Epidermal melanocyte (primary cell): ENCODE results near the gene MEGF10.

Source experiments
- DNase-seq: peaks from one replicate; pipeline ENCODE4 v3.0.0; 2011; ENCODE audit warnings: low spot score; ENCODE audit not compliant: insufficient read length

The MEGF10 gene

DNA sequence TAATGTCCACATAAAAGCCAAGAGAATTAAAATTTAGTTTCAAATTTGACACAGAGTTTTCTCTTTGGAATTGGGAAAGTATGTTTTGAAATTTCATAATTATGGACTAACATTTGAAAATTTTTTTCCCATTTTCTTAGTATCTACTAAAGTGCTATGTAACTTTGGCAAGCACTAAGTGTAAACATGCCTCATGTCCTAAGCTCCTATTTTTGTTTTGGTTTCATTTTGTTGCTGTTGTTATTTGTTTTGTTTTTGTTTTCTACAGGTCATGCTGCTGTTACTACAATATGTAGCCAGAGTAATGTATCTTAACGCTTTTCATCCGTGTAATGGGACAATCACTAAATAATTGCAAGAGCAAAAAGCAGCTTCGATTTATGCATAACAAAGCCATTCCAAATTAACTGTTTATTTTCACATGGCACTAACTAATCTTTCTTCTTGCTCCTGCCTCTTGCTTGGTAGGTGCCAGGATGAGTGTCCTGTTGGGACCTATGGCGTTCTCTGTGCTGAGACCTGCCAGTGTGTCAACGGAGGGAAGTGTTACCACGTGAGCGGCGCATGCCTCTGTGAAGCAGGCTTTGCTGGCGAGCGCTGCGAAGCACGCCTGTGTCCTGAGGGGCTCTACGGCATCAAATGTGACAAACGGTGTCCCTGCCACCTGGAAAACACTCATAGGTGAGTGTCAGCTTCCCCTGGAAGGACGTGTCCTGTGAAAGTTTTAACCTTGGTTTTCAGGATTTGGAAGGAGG is 119.5 kb downstream of the MEGF10 start:
- no peak for DNase-seq

DNA sequence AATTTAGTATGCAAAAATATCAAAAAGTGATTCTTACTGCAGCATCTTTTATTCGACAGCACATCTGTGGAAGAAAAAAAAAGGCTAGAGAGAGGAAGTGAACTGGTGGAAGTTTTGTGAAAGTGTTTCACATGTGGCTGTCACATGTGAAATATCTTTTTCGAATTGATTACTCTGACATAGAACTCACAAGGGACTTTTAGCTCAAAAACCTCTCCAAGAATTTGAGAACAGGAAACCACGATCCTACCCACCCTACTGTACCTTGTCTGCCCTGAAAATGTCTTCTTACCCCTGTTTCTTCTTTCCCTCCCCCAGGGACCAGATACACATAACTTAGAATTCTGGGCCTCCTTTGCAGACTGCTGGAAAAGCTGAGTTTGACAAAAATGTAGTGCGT is 120.4 kb downstream of the MEGF10 start:
- DNase-seq, result no peak

DNA sequence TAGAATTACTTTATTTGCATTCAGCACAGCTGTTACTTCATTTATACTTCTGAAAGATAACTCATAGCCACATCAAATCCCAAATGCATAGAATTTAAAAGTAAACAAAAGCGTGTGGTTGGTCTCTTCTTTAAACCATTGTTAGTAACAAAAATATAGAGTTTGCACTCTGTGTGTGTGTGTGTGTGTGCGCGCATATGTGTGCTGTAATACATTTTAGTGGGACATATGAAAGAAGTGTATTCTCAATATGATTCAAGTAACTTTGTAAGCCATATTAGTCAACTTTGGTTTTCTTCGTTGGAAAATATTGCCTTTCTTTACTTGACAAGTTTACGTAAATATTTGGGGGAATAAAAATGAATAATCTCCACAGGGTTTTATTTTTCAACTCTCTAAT is 120.8 kb downstream of the MEGF10 start:
- DNase-seq, result no peak

DNA sequence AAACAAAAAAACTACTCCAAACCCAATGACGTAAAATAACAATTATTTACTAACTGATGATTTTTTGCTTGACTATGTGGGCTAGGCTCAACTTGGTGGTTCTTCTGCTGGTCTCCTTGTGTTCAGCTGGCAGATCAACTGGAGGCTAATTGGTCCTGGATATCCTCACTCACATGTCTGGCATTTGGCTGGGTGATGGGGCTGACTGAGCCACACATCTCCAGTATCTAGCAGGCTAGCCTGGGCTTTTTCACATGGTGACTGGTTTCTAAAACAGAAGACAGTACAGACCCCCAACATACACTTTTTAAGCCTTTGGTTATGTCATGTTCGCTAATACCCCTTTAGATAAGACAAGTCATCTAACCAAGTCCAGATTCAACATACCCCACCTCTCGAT is 122.1 kb downstream of the MEGF10 start:
- no peak for DNase-seq

DNA sequence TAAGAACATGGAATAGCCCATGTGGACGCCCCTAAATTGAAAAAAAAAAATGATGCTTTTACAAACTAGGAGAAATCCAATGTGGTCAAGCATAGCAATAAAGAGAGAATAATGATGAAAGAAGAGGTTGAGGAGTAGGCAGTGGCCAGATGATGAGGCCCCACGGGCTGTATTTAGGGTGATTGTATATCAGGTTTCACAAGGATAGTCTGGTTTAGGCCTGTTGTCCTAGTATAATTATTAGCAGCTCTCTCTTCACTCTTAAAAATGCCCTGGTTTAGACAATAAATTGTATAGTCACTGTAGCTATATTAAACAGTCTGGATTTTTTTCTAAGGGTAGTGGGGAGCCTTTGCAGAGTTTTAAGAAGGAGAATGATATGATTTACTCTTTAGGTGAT is 124.4 kb downstream of the MEGF10 start:
- DNase-seq, result no peak

DNA sequence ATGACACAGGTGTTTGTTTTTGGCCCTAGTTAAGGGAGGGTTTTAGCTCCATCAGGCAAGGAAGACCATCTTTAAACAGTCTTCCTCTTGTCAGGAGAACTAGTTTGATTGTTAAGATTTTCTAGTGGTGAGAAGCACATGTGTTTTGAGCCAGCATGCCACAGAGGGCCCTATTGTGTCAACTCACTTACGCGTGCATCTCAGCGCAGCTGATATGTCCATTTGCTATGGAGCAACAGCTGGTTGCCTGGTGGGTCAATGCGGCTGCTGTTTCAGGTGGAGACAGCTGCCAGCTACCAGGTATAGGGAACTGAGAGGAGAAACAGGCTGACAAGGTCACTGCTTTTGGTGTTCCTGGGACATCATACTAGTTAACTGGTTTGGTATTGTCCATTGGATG is 126.3 kb downstream of the MEGF10 start:
- no peak for DNase-seq

DNA sequence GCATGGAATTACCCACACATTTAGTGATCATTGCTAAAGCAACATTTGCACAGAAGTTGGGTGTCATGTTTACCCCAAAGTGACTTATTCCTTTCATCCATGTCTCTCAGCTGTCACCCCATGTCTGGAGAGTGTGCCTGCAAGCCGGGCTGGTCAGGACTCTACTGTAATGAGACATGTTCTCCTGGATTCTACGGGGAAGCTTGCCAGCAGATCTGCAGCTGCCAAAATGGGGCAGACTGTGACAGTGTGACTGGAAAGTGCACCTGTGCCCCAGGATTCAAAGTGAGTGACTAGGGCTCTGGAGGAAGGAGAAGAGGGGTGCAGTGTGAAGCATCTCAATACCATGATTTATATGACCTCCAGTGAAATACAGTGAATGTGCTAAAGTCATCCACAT is 126.9 kb downstream of the MEGF10 start:
- no peak for DNase-seq

DNA sequence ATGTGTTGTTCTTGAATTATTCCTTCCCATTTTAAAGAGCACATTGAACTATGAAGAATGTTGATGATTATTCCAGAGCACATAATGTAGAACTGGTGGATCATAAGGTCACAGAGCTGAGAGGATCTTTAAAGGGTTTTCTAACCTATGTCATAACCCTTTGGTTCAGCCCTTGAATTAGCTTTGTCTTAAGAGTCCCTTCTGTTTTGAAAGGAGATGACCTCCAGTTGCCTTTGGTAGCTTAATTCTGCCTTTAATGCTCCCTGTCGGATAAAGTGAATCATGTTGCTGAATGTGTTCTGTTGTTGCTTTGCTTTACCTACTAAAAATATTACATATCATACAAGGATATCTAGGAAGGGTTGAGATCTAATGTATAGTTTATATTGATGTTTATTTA is 127.8 kb downstream of the MEGF10 start:
- no peak for DNase-seq

DNA sequence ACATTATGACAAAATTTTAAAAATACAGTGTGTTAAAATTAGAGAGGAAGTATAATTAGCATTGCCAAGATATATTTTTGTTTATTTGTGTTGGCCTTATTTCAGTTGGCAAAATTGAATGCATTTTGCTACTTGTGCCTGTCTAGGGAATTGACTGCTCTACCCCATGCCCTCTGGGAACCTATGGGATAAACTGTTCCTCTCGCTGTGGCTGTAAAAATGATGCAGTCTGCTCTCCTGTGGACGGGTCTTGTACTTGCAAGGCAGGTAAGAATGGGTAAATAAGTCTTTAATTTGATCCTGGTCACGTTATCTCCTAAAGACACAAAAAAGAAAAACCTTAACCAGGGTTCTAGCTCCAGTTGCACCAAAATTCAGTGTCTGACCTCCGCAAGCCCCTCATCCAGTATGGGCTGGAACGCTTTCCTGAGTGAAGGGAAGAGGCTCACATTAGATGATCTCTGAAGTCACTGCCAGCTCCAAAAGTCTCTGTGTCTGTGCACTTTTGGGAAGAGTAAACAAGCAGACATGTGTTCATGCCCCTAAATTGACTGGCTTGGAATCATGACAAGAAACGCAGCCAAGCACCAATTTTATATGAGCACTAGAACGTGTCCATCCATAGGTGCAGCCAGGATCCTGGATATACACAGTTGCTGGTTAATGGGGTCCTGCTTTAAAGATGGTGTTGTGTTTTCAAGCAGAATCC is 128.5 kb downstream of the MEGF10 start:
- no peak for DNase-seq

DNA sequence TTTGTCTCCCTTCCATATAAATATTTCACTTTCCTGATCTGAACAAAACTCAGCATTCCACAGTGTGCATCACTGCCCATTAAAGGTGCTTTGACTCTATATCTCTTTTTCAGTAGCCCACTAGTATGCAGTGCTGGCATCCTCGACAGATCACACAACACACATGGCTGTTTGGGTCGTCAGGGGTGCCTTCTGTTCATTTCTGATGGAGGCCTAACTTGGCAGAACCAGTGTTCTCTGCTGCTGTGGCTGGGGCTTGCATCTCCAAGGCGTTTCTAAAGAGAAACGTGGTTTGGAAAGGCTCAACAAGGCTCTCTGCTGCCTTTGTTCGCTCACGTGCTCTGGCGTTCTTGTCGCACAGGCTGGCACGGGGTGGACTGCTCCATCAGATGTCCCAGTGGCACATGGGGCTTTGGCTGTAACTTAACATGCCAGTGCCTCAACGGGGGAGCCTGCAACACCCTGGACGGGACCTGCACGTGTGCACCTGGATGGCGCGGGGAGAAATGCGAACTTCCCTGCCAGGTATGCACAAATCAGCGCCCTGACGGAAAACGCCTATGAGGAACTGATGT is 129.2 kb downstream of the MEGF10 start:
- DNase-seq, result no peak

DNA sequence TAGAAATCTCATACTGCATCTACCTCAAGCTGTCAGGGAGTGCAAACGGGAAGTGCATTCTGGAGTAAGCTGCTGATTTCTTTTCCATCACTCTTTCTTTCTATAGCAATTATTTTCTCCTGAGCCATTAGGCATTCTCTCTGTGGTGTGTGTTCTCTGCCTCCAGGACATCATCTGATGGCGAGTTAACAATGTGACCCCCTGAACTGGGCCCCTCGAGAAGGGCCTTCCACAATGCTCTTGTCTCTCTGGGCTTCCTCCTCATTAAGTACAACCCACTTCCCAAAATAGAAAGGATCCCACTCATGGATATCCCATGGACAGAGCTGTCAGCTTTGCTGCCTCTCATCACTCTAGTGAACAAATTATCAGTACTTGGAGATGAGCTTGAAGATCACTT is 130.2 kb downstream of the MEGF10 start:
- DNase-seq, result no peak

DNA sequence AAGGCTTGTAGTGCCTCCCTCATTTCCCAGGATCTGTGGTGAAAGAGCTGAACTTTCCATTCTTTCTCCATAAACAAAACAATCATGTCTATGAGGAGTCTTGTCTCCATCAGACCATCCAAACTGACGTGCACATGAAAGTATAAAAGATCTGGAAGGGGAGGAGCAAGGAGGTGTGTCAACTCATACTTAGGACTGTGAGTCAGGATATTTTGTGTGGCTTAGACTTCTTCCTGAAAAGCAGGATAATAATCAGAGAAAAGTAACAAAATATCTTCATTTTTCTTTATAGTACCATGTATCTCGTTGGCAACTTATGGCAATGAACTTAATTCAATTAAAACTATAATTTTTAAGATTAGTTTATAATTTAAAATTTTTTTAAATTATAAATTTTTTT is 130.9 kb downstream of the MEGF10 start:
- DNase-seq, result no peak

DNA sequence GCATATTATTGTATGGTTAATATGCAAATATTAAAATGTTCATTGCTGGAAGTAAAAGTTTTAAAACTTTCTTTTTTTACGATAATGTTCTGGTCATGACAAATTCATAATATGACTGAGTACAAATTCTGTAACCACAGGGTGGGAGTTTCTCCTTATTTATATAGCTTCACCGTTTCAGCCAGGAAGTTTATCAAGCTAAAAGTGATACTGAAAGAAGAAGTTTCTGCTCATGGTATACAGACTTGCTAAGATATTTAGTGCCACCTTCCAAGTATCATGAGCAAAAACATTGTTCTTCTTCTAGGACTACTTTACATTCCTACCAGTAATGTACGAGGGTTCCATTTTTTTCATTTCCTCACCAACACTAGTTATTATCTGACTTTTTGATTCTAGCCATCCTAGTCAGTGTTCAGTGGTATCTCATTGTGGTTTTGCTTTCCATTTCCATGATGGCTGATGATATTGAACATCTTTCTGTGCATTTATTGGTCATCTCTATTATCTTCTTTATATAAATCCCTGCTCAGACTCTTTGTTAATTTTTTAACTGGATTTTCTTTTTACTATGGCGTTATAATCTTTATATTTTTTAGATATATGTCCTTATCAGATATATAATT is 132.7 kb downstream of the MEGF10 start:
- DNase-seq, result no peak

DNA sequence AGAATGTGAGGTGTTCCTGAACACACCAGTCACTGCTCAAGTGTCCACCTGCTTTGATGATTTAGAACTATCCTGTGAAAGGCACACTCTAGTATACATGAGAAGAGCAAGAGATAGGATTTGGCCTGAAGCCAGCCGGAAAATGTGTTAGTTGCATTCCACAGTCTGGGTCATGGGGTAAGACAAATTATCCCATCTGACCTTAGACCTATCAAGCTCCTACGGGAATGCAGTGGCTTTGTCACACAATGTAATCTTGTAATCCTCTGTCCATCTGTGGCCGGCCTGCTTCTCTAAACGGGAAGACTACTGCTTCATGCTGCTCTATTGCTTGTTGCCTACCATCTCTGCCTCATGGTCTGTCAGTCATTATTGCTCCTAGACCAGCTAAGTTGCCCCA is 134.4 kb downstream of the MEGF10 start:
- DNase-seq, result no peak

DNA sequence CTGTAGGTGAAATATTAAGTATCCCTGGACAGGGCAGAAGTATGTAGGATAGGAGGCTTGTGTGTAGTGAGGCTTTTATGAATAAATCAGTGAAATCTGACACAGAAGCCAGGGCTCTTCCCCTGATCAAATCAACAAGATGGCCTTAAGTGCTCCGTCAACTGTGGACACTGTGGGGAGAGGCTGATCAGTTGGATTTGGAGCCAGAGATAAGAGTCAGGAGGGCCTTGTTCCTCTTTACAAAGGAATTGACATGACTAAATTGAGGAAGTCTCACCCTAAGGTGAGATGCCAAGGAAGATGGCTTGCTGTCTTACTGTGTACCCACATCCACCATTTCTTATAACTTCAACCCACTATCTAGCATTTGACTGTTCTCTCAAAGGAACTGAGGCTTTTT is 135.3 kb downstream of the MEGF10 start:
- no peak for DNase-seq

DNA sequence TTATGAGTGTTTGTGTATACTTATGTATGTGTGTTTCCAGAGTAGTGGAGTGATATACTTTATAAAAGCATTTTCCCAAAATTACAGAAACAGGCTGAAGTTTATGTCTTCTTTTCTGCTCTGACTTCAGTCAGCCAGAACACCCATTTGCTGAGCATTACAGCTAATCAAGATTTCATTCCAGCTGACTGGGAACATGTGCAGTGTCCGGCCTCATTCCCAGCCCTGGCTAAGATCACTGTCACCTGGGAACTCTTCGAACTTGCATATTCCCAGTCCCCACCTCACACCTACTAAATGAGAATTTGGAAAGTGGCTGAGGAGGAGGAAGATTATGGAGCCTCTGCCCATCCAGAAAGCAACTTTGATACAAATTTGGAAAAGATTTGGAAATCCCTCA is 136.1 kb downstream of the MEGF10 start:
- DNase-seq, result no peak

DNA sequence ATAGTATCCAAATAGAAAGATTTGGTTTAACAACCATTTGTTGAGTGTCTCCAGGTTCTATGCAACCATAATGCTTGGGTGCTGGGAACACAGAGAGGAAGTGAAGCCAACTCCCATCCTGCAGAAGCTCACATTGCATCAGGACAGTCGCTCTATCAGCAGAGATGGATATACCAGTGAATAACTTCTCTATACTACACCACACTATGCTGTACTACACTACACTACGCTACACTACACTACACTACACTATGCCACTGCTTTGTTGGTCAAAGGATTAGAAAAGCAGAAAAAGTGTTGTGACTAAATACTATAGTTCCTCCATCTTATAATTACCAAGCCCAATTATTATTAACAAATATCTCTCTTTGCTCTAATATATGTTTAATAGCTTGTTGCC is 137.7 kb downstream of the MEGF10 start:
- DNase-seq, result no peak

DNA sequence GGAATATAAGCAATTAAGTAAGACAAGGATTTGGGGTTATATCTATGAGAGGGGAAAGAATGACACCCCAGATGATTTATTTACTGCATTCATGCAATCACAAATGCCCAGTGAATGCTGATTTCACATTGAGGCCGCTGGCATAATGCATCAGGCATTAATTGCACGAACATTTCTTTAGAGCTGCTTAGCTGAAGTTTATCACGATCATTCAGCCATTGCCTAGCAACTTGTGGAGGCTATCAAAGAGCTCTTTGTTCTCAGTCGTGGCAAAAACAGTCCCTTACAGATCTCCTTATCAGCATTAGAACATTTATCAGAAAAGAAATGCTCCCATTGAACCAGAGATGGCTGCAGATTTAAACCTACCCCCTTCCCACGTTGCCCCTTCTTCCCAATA is 138.2 kb downstream of the MEGF10 start:
- DNase-seq, result peak; percentile 60

DNA sequence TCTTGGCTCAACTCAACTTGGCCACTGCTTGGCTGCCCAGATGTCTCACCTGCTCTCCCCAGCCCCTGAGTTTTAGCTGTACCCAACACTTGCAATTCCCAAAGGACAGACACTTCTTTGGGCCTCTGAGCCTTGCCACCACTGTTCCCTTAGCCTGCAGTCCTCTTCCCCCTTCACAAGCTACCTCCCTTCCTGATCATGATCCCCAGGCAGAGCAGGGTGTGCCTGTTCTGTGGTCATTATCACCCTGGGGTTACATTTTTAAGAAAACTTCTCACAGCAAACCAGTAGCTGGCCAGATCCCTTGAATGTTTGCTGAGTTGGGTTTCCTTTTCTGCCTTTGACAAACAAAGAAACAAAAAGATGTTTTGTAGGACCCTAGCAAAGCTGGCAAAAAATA is 139.3 kb downstream of the MEGF10 start:
- DNase-seq, result no peak

DNA sequence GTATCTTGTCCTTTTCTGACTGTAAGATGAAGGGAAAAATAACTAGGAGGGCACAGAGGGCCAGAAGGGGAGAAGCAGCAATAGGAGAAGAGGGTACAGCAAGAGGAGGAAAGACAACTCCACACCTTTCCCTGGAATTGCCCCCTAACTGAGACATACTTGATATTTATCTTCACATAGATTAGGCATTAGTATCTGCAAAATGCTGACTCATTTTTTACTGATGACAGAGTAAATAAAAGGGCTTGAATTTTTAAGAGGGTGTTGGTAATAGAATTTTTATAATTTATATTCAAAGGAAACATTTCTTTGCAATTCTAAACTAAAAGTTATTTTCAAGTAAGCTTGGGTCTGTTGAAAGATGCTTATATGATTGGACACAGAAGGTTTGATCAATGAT is 140.0 kb downstream of the MEGF10 start:
- DNase-seq, result no peak

DNA sequence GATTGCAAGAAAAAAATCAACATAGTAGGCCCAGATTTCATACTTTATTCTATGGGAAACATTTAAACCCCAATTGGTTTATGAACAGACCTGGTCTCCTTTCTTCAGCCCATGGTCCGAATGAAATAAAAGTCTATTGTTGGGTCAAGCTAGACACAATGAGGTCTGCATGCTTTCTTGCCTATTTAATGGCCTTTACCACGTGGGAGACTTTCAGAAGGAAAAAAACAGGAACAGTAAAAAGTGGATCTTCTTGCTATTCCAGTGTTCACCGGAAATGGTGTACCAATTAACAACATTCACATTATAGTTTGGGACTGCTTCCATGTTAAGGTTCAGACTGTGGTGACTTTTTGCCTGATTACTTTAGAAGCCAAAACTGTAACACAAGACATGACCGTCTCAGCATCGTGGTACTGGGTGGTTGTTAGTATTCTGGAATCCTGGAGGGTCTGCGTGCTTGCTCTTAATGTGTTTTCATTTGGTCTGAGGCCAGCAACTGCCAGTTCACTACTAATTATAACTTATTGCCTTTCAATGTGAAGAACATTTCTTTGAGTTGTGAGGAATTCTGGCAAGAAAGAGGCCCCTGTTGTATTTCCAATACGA is 141.5 kb downstream of the MEGF10 start:
- no peak for DNase-seq

DNA sequence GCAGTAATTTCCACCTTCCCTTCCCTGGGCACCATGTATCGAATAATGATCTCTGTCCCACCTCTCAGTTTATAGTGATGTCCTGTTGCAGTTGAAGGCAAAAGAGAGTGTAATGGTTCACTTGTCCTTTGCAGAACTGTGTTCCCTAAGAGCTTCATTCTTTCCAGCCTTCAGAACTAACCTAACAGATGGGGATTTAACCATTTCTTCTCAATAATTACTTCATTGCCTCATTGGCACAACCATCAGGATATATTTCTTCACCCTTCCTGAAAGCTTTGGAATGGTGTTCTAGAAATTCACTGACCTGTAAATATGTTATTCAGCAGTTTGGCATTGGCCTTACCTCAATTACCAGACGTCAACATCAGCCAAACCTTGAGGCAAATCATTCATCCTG is 142.9 kb downstream of the MEGF10 start:
- DNase-seq, result no peak
